Measurements from ENCODE around the gene OLA1. TPM values are rescaled to one million over a fixed set of nuclear protein-coding genes. Genes with fewer than 3 reads are reported as not detected.

Gene OLA1
- total RNA-seq, 1 experiment from 2014 or later: 124 TPM

DNA sequence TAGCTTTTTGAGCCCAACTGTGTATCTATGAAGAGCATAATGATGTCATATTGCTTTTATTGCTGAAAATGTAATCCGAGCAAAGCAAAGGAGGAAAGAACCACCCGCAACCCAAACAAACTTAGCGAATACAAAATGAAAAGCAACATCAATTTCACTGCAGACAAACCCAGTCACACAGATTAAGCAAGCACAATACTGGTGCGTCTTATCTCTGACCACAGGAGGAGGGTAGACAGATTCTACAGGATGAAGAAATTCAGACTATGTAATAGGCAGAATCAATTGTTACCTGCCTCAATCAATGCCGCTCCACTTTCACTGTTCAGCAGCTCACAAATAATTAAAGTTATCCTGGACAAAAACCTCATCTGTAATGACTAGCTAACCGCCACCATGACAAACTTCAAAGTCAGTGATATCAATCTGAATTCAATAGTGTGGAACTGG is 167.6 kb downstream of the OLA1 start:
- Mint-ChIP-seq H3K27ac (ENCODE audit: unreplicated experiment) (no peak overlapping the region), H3K27me3 (ENCODE audit: unreplicated experiment) (no peaks in the 10 kb centered on the region)
- CTCF ChIA-PET: no interaction called here

DNA sequence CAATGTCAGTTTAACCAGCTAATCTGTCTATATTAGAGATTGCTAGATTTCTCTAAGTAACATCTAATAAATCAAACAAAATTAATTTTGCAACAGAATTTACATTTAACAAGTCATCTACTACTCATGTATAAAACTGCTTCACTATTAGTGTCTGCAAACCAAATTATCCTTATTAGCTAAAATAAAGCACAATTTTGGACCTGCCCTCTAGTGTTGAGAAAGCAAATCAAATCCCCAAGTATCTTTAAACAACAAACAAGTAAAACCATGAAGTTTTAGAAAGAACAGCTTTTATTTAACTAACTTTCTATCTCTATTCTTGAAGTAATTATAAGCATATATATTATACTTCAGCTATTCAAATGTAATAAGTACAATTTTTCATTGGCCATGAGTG is 170.1 kb downstream of the OLA1 start:
- BruUV-seq (replicated peaks): no TSS peak
- no peak overlapping the region for H3K4me3 Mint-ChIP-seq (ENCODE audit: low read depth, unreplicated experiment)
- no peaks in the 10 kb centered on the region for H3K27me3 Mint-ChIP-seq (ENCODE audit: unreplicated experiment)
- TF ChIP-seq, protein P1, sequence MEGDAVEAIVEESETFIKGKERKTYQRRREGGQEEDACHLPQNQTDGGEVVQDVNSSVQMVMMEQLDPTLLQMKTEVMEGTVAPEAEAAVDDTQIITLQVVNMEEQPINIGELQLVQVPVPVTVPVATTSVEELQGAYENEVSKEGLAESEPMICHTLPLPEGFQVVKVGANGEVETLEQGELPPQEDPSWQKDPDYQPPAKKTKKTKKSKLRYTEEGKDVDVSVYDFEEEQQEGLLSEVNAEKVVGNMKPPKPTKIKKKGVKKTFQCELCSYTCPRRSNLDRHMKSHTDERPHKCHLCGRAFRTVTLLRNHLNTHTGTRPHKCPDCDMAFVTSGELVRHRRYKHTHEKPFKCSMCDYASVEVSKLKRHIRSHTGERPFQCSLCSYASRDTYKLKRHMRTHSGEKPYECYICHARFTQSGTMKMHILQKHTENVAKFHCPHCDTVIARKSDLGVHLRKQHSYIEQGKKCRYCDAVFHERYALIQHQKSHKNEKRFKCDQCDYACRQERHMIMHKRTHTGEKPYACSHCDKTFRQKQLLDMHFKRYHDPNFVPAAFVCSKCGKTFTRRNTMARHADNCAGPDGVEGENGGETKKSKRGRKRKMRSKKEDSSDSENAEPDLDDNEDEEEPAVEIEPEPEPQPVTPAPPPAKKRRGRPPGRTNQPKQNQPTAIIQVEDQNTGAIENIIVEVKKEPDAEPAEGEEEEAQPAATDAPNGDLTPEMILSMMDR (IDR thresholded peaks at IDR 0.05; ENCODE audit: unreplicated experiment): peak; percentile 35
- CTCF ChIA-PET: no interaction called here
- no peak overlapping the region for H3K27ac Mint-ChIP-seq (ENCODE audit: unreplicated experiment)
- DNase-seq: no peak
- H3K36me3 Mint-ChIP-seq (ENCODE audit: insufficient read depth, unreplicated experiment): peaks cover 5% of the 10 kb centered on the region
- H3K4me1 Mint-ChIP-seq (ENCODE audit: low read depth, unreplicated experiment): no peaks in the 10 kb centered on the region
- H3K9me3 Mint-ChIP-seq (ENCODE audit: low read depth, unreplicated experiment): no peaks in the 10 kb centered on the region
- intact Hi-C loops (cut with micrococcal nuclease; ENCODE audit: unreplicated experiment): no loop called here

More for the DNA sequence above, 167.6 kb downstream of the OLA1 start:
- H3K4me1 Mint-ChIP-seq (ENCODE audit: low read depth, unreplicated experiment): no peaks in the 10 kb centered on the region
- no TSS peak for BruUV-seq (replicated peaks)
- no peak for DNase-seq
- H3K36me3 Mint-ChIP-seq (ENCODE audit: insufficient read depth, unreplicated experiment): no peaks in the 10 kb centered on the region
- no peak overlapping the region for H3K4me3 Mint-ChIP-seq (ENCODE audit: low read depth, unreplicated experiment)
- TF ChIP-seq, protein P1 (IDR thresholded peaks at IDR 0.05; ENCODE audit: unreplicated experiment): no peak
- no peaks in the 10 kb centered on the region for H3K9me3 Mint-ChIP-seq (ENCODE audit: low read depth, unreplicated experiment)
- intact Hi-C loops (cut with micrococcal nuclease; ENCODE audit: unreplicated experiment): no loop called here

DNA sequence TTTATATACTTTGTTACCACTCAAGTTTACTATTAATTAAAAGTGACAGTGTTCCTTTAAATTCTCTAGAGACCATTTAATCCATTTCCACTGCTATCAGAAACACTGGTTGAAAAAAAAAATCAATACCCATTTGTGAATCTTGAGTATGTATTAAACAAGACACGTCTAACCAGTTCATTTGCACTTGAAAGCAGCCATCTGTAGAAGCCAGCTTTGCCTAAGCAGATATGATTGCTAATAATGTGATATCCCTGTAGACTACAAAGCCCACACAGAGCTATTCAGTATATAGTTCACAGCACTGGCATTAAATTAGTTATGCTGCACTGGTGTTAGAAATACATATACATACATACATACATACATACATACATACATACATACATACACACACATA is 171.4 kb downstream of the OLA1 start:
- Mint-ChIP-seq H3K27me3 (ENCODE audit: unreplicated experiment) (no peaks in the 10 kb centered on the region), H3K4me1 (ENCODE audit: low read depth, unreplicated experiment) (no peaks in the 10 kb centered on the region), H3K9me3 (ENCODE audit: low read depth, unreplicated experiment) (no peaks in the 10 kb centered on the region), H3K36me3 (ENCODE audit: insufficient read depth, unreplicated experiment) (peaks cover 5% of the 10 kb centered on the region), H3K27ac (ENCODE audit: unreplicated experiment) (no peak overlapping the region), H3K4me3 (ENCODE audit: low read depth, unreplicated experiment) (no peak overlapping the region)
- no TSS peak for BruUV-seq (replicated peaks)
- intact Hi-C loops (cut with micrococcal nuclease; ENCODE audit: unreplicated experiment): no loop called here
- CTCF ChIA-PET: interaction anchor here (0.6 to 0.8 kb wide), 2 partner anchors 331 to 675 kb away, joined by 3 read pairs; no protein-coding TSS in a partner anchor
- TF ChIP-seq, protein P1 (IDR thresholded peaks at IDR 0.05; ENCODE audit: unreplicated experiment): no peak
- DNase-seq: no peak

DNA sequence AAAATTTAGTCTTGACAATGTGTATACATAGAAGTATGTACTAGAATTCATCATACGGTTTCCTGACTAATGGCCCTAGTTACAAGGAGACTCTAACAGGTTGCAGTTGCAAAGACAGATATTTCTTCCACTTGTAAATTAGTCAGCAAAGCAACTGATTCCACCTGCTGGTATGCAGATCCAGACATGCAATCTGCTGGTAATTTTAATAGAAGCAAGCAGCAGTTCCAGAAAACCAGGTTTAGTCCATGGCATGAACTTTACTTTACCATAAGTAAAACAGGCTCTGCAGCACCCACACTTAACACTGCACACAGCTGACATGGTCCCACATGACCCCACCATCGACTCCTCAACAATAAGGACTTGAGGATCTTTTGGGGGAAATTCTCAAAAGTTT is 172.3 kb downstream of the OLA1 start:
- intact Hi-C loops (cut with micrococcal nuclease; ENCODE audit: unreplicated experiment): no loop called here
- DNase-seq: no peak
- no TSS peak for BruUV-seq (replicated peaks)

More for the DNA sequence above, 172.3 kb downstream of the OLA1 start:
- Mint-ChIP-seq H3K4me1 (ENCODE audit: low read depth, unreplicated experiment) (no peaks in the 10 kb centered on the region), H3K4me3 (ENCODE audit: low read depth, unreplicated experiment) (no peak overlapping the region), H3K27me3 (ENCODE audit: unreplicated experiment) (no peaks in the 10 kb centered on the region), H3K9me3 (ENCODE audit: low read depth, unreplicated experiment) (no peaks in the 10 kb centered on the region), H3K36me3 (ENCODE audit: insufficient read depth, unreplicated experiment) (peaks cover 5% of the 10 kb centered on the region), H3K27ac (ENCODE audit: unreplicated experiment) (no peak overlapping the region)
- CTCF ChIA-PET: no interaction called here
- TF ChIP-seq, protein P1 (IDR thresholded peaks at IDR 0.05; ENCODE audit: unreplicated experiment): no peak

All from Calu3 (cell line).